SH-SY5Y (cell line): Measurements from ENCODE around the gene NPR3.

Source experiments
- GATA2 ChIP-seq: IDR thresholded peaks from 2 replicates; pipeline ENCODE4 v1.6.1; 2011; ENCODE audit warnings: mild to moderate bottlenecking, low read depth, low read length
- GATA3 ChIP-seq: IDR thresholded peaks from 2 replicates; pipeline ENCODE4 v1.6.1; 2011; ENCODE audit warnings: low read depth, mild to moderate bottlenecking, low read length, moderate library complexity

DNA sequence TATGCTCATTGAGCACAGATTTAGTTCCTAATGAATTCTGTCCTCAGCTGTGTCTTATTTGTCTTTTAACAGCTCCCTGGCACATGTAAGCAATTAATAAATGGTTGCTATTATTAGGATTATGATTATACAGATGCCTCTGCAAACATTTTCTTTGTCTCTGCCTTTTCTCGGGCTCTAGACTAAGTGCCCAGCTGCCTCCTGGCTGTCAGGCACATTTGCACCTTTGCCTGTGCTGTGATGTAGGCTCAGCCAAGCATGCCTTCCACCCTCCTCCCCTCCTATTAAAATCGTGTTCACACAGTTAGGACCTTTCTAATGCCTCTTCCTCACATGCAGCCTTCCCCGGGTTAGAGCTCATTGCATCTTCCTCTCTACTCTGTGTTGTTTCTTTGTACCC lies 25.7 kb downstream of the NPR3 start:
- TF ChIP-seq GATA2 (no peak), GATA3 (no peak)
